K562 (cell line): ENCODE results near the gene CHRNB4. TPM values are rescaled to one million over a fixed set of nuclear protein-coding genes. Genes with fewer than 3 reads are reported as not detected.
"Not testable (repeated sequence)": the region's sequence is repeated elsewhere in the genome, so short reads cannot be mapped to it uniquely, and the experiment has no call there.

Experiments used
- ATAC-seq: fragments of 200-7000 bp; cut with Tn5 transposase; 3 replicates; pipeline ENCODE4 v1.9.1; 2020; ENCODE audit warnings: moderate library complexity
- BruUV-seq: library from RNA; stranded (reverse); fragments of 400-500 nt; replicated peaks from 2 replicates; lab custom pipeline; 2021; lab: Mats Ljungman, UMichigan
- CTCF ChIA-PET: fragments of 300-600 bp; formaldehyde crosslinking; extraction: SDS; loops from one replicate; lab custom pipeline; 2021; ENCODE audit warnings: low intra/inter-chr PET ratio; lab: Yijun Ruan, JAX
- POLR2A ChIA-PET: fragments of 300-600, 350-650 bp; sonication (Branson Sonifier 250); formaldehyde crosslinking; extraction: SDS; loops from one replicate; lab custom pipeline; 2021; ENCODE audit warnings: antibody characterized with exemption, inconsistent platforms; lab: Yijun Ruan, JAX
- DNase-seq, 4 experiments: peaks; one replicate each; pipeline versions ENCODE4 v3.0.0 to v3.0.0-alpha.2; 2011 to 2018; ENCODE audit warnings: low spot score in 3 of 4, mixed read lengths in 3 of 4; ENCODE audit errors: extremely low read depth in 1 of 4
- FAIRE-seq: peaks from 2 replicates; lab custom pipeline; 2011; peaks lifted over from hg19 to GRCh38; lab: Jason Lieb, UNC
- H2AFZ ChIP-seq: 2 replicates; pipeline ENCODE4 v1.6.0; 2011; ENCODE audit warnings: low read depth, low read length, control low read depth, inconsistent platforms
- H3K27ac ChIP-seq: fragments of 200-600 bp; 3 replicates; pipeline ENCODE4 v1.8.0; 2011; ENCODE audit warnings: low read depth, mild to moderate bottlenecking, control low read depth, inconsistent platforms, low read length, moderate library complexity, mixed read lengths; ENCODE audit errors: extremely low read depth
- H3K27me3 ChIP-seq, 2 experiments: fragments of 300-600 bp in 1 of 2; 2 replicates in 1 of 2; 3 replicates in 1 of 2; pipeline versions ENCODE4 v1.6.0 to v1.8.0; 2011; ENCODE audit warnings: inconsistent platforms in 2 of 2, low read length in 2 of 2, mild to moderate bottlenecking in 1 of 2, mixed read lengths in 1 of 2, moderate library complexity in 1 of 2; ENCODE audit not compliant: control insufficient read depth in 2 of 2, insufficient read depth in 2 of 2
- H3K36me3 ChIP-seq: fragments of 300-600 bp; 3 replicates; pipeline ENCODE4 v1.8.0; 2011; ENCODE audit warnings: mild to moderate bottlenecking, low read length, inconsistent platforms; ENCODE audit not compliant: control insufficient read depth, insufficient read depth
- H3K4me1 ChIP-seq, 2 experiments: fragments of 200-600 bp in 1 of 2; replicated peaks in 1 of 2; 2 replicates in 1 of 2; 3 replicates in 1 of 2; pipeline versions ENCODE4 v1.5.1 to v1.8.0; 2011; ENCODE audit warnings: inconsistent platforms in 2 of 2, low read length in 2 of 2, mild to moderate bottlenecking in 1 of 2, mixed read lengths in 1 of 2, moderate library complexity in 1 of 2; ENCODE audit not compliant: control insufficient read depth in 2 of 2, insufficient read depth in 2 of 2
- H3K4me2 ChIP-seq: 2 replicates; pipeline ENCODE4 v1.6.1; 2011; ENCODE audit warnings: low read length, control low read depth, inconsistent platforms, mixed read lengths; ENCODE audit not compliant: insufficient read depth
- H3K4me3 ChIP-seq: fragments of 200-600 bp; sonication (generic), shearing (Covaris generic); 2 replicates; pipeline ENCODE4 v1.5.1; 2016; ENCODE audit warnings: control low read depth, inconsistent platforms
- H3K79me2 ChIP-seq: fragments of 200-600 bp; 3 replicates; pipeline ENCODE4 v1.8.0; 2011; ENCODE audit warnings: low read length, inconsistent platforms; ENCODE audit not compliant: control insufficient read depth, insufficient read depth
- H3K9ac ChIP-seq, 2 experiments: 2 replicates each; pipeline versions ENCODE4 v1.6.0 to v1.6.1; 2011; ENCODE audit warnings: low read depth in 2 of 2, low read length in 2 of 2, control low read depth in 1 of 2, inconsistent platforms in 1 of 2, mild to moderate bottlenecking in 1 of 2, mixed read lengths in 1 of 2; ENCODE audit not compliant: insufficient read depth in 1 of 2
- H3K9me1 ChIP-seq: one replicate; pipeline ENCODE4 v1.6.0; 2011; ENCODE audit warnings: inconsistent platforms, mild to moderate bottlenecking, low read length, moderate library complexity; ENCODE audit not compliant: control insufficient read depth, insufficient read depth
- H3K9me3 ChIP-seq: replicated peaks from 2 replicates; pipeline ENCODE4 v1.5.1; 2011; ENCODE audit warnings: low read depth, low read length, inconsistent platforms; ENCODE audit not compliant: control insufficient read depth, insufficient read depth
- H4K20me1 ChIP-seq: replicated peaks from 2 replicates; pipeline ENCODE4 v1.6.1; 2011; ENCODE audit warnings: low read length, inconsistent platforms, mixed read lengths; ENCODE audit not compliant: control insufficient read depth, insufficient read depth
- CBFA2T2 ChIP-seq: fragments of 450-650 bp; conservative IDR thresholded peaks from 2 replicates; pipeline ENCODE4 v1.6.1; 2017; ENCODE audit warnings: mild to moderate bottlenecking
- FOXA1 ChIP-seq: fragments of 450-650 bp; IDR thresholded peaks from 2 replicates; pipeline ENCODE4 v1.6.1; 2016; ENCODE audit warnings: mild to moderate bottlenecking, borderline replicate concordance
- LARP7 ChIP-seq: fragments of 450-650 bp; IDR thresholded peaks from 2 replicates; pipeline ENCODE4 v1.6.1; 2016
- PHF21A ChIP-seq: fragments of 450-650 bp; IDR thresholded peaks from 2 replicates; pipeline ENCODE4 v1.6.1; 2017; ENCODE audit warnings: low read depth, borderline replicate concordance
- RBM25 ChIP-seq: fragments of 200-400 bp; formaldehyde crosslinking; IDR thresholded peaks from 2 replicates; pipeline ENCODE4 v1.6.1; 2018; ENCODE audit warnings: low read length, low read depth, moderate library complexity; ENCODE audit not compliant: severe bottlenecking
- ZC3H11A ChIP-seq: IDR thresholded peaks from 2 replicates; pipeline ENCODE4 v1.6.1; 2012; ENCODE audit warnings: low read depth, low read length, improper control_type of control experiment
- ZFP1 ChIP-seq: fragments of 450-650 bp; formaldehyde crosslinking; IDR thresholded peaks from 2 replicates; pipeline ENCODE4 v1.4.0; 2020; ENCODE audit warnings: mild to moderate bottlenecking, mixed read lengths
- WGBS: fragments of 100-300 bp; shearing (Covaris generic); methylation state at CpG from one replicate; pipeline ENCODE4 v1.1.6; 2016; ENCODE audit warnings: low coverage, mixed read lengths; ENCODE audit not compliant: insufficient coverage; ENCODE audit errors: missing lambda C conversion rate; 5-methylcytosine and 5-hydroxymethylcytosine counted together
- in situ Hi-C: fragments of 300-500 bp; cut with MboI; formaldehyde crosslinking; loops from 4 replicates; pipeline ENCODE4 v1.15.0; 2018; ENCODE audit warnings: inconsistent platforms, mixed read lengths
- intact Hi-C: fragments of 100-400 bp; cut with micrococcal nuclease; formaldehyde crosslinking; loops from 2 replicates; pipeline ENCODE4 v1.14.2; 2022
- polyA plus RNA-seq, 8 experiments: library from polyadenylated mRNA; depleted of rRNA in 4 of 8; stranded (reverse) in 5 of 8; unstranded in 3 of 8; fragments of >200 nt; fragmentation: Nextera tagmentation in 2 of 8; fragmentation: Illumina TruSeq in 1 of 8; extraction: Ambion mirVana in 2 of 8; extraction: Trizol in 1 of 8; gene quantifications; 2 replicates each; pipeline versions ENCODE4 v1.2.1 to v1.2.3, GENCODE V29; 2011 to 2014; ENCODE audit warnings: inconsistent platforms in 1 of 8, missing spikeins in 1 of 8
- total RNA-seq, 7 experiments: library from RNA; depleted of rRNA in 6 of 7; stranded (reverse); fragments of >200 nt in 6 of 7; fragmentation: Illumina TruSeq in 2 of 7; extraction: Trizol in 2 of 7; gene quantifications; 2 replicates each; pipeline versions ENCODE4 v1.2.1 to v1.2.3, GENCODE V29; 2011 to 2021; ENCODE audit warnings: low replicate concordance in 1 of 7

CHRNB4 gene
- total and polyA plus RNA-seq, 9 of the 15 experiments (the other 6 are each of a cell fraction or from before 2014, with no cell fraction given): 0.08 to 0.18 TPM; not detected in 7

- 4% methylated on average over 8 of the region's 8 CpGs for WGBS
- no peaks in the 10 kb centered on the region for H4K20me1 ChIP-seq
- H3K9me3 ChIP-seq: no peaks in the 10 kb centered on the region
- FAIRE-seq (no peak), ATAC-seq (no peak), DNase-seq (no peak)
- H3K79me2 ChIP-seq: no peaks in the 10 kb centered on the region
- peaks cover 21 to 57% of the 10 kb centered on the region in 2 experiments; a peak in 3 of 5 replicates for H3K27me3 ChIP-seq
- no peaks in the 10 kb centered on the region for H3K4me1 ChIP-seq
- no peak overlapping the region for H3K27ac ChIP-seq
- H3K36me3 ChIP-seq: no peaks in the 10 kb centered on the region
- intact Hi-C loops (no loop called here), in situ Hi-C loops (no loop called here)
- TF ChIP-seq CBFA2T2 (no peak), LARP7 (no peak), ZFP1 (no peak)
- no peaks in the 10 kb centered on the region for H3K9me1 ChIP-seq
- no peak overlapping the region for H3K4me3 ChIP-seq
- no TSS peak for BruUV-seq
- no peak overlapping the region for H2AFZ ChIP-seq
- H3K4me2 ChIP-seq: no peak overlapping the region
- no peak overlapping the region for H3K9ac ChIP-seq
- ChIA-PET POLR2A (interaction anchor here (1.0 kb wide), 1 partner anchor 17 kb away, joined by 3 read pairs; no protein-coding TSS in a partner anchor), CTCF (no interaction called here)
Measured at GRCh38 chr15:78685159-78685921, 44.3 kb upstream of the CHRNB4 start.

- Histone ChIP-seq H3K27me3 (peaks cover 22 to 51% of the 10 kb centered on the region in 2 experiments; a peak in 3 of 5 replicates), H4K20me1 (no peaks in the 10 kb centered on the region), H3K9me1 (no peaks in the 10 kb centered on the region), H3K9me3 (no peaks in the 10 kb centered on the region), H3K4me1 (no peaks in the 10 kb centered on the region), H2AFZ (no peak overlapping the region), H3K36me3 (no peaks in the 10 kb centered on the region)
- POLR2A ChIA-PET: interaction anchor here (0.6 kb wide), 1 partner anchor 15 kb away, joined by 3 read pairs; no protein-coding TSS in a partner anchor
- WGBS: 4% methylated on average over 2 of the region's 2 CpGs
- in situ Hi-C loops: no loop called here
- TF ChIP-seq ZC3H11A (no peak), PHF21A (no peak), FOXA1 (no peak), RBM25 (peak; percentile 38)
- TF ChIP-seq, all 486 proteins: peak for 1
- H3K9ac ChIP-seq: no peak overlapping the region
- DNase-seq: no peak
- intact Hi-C loops: no loop called here
- no peak overlapping the region for H3K4me2 ChIP-seq
- no peak for FAIRE-seq
- no peak overlapping the region for H3K4me3 ChIP-seq
- no TSS peak for BruUV-seq
- ATAC-seq: no peak
- no peak overlapping the region for H3K27ac ChIP-seq
- CTCF ChIA-PET: no interaction called here
- no peaks in the 10 kb centered on the region for H3K79me2 ChIP-seq
Measured at GRCh38 chr15:78684657-78685056, 43.6 kb upstream of the CHRNB4 start.

DNA sequence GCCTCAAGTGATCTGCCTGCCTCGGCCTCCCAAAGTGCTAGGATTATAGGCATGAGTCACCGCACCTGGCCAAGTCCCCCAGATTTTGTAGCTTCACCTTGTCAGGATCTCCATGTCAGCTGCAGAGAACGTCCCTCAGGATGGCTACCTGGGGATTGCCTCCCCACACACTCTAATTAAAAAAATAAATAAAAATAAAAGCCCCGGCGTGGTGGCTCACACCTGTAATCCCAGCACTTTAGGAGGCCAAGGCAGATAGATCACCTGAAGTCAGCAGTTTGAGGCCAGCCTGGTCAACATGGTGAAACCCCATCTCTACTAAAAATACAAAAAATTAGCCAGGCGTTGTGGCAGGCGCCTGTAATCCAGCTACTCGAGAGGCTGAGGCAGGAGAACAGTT lies 42.6 kb upstream of the CHRNB4 start:
- H3K36me3 ChIP-seq, CTCF ChIA-PET, H3K4me3 ChIP-seq, intact Hi-C loops, H3K4me1 ChIP-seq, H3K9me3 ChIP-seq, H3K79me2 ChIP-seq, BruUV-seq, H3K9me1 ChIP-seq, H2AFZ ChIP-seq, H4K20me1 ChIP-seq, DNase-seq, ATAC-seq, H3K4me2 ChIP-seq, in situ Hi-C loops, H3K27ac ChIP-seq, FAIRE-seq, H3K9ac ChIP-seq: not testable (repeated sequence)
- H3K27me3 ChIP-seq: peaks cover 22 to 50% of the 10 kb centered on the region in 2 experiments; a peak in 4 of 5 replicates
- POLR2A ChIA-PET: interaction anchor here (1.0 kb wide), 1 partner anchor 8 kb away, joined by 3 read pairs; no protein-coding TSS in a partner anchor
- WGBS: under 1% methylated on average over 8 of the region's 8 CpGs
